Lower leg skin (tissue), 4 donors: Measurements from ENCODE around the gene CD99. TPM values are rescaled to one million over a fixed set of nuclear protein-coding genes. Genes with fewer than 3 reads are reported as not detected.
A peak's percentile ranks its signal among the peaks of the same experiment; 100 is the strongest.

ENCODE experiments used
- DNase-seq, 2 donors: peaks; one replicate each; pipeline ENCODE4 v3.0.0-alpha.2; 2019; ENCODE audit warnings: low spot score in 2 of 2
- H3K4me3 ChIP-seq: fragments of 200-600 bp; sonication (generic); 2 replicates; pipeline ENCODE4 v1.5.1; 2017; ENCODE audit warnings: mild to moderate bottlenecking, low read depth; ENCODE audit not compliant: poor library complexity, severe bottlenecking
- POLR2A ChIP-seq, 2 donors: fragments of 450-650 bp; IDR thresholded peaks; one replicate each; pipeline ENCODE4 v1.6.1; 2016 to 2017; ENCODE audit warnings: antibody characterized with exemption in 2 of 2, mild to moderate bottlenecking in 1 of 2, moderate library complexity in 1 of 2
- WGBS, 2 donors: methylation state at CpG; one replicate each; pipeline ENCODE4 v1.1.5; 2018; 5-methylcytosine and 5-hydroxymethylcytosine counted together
- intact Hi-C: fragments of 100-400 bp; cut with DNase I; formaldehyde crosslinking; loops from one replicate; pipeline ENCODE4 v1.15.0; 2023; ENCODE audit warnings: low total_unique reads
- total RNA-seq, 4 donors: library from RNA; depleted of rRNA; stranded (reverse); fragments of >200 nt; gene quantifications; one replicate each; pipeline ENCODE4 v1.1.0, GENCODE V29; 2016
- TF ChIP-seq, protein P1 (sequence below), 3 donors: fragments of 450-650 bp; IDR thresholded peaks; one replicate each; pipeline ENCODE4 v1.5.1; 2016; ENCODE audit warnings: antibody characterized with exemption in 3 of 3, mild to moderate bottlenecking in 3 of 3, moderate library complexity in 2 of 3

Gene CD99
- total RNA-seq, 4 donors from 2014 or later, result 168 to 384 (median 194) TPM

DNA sequence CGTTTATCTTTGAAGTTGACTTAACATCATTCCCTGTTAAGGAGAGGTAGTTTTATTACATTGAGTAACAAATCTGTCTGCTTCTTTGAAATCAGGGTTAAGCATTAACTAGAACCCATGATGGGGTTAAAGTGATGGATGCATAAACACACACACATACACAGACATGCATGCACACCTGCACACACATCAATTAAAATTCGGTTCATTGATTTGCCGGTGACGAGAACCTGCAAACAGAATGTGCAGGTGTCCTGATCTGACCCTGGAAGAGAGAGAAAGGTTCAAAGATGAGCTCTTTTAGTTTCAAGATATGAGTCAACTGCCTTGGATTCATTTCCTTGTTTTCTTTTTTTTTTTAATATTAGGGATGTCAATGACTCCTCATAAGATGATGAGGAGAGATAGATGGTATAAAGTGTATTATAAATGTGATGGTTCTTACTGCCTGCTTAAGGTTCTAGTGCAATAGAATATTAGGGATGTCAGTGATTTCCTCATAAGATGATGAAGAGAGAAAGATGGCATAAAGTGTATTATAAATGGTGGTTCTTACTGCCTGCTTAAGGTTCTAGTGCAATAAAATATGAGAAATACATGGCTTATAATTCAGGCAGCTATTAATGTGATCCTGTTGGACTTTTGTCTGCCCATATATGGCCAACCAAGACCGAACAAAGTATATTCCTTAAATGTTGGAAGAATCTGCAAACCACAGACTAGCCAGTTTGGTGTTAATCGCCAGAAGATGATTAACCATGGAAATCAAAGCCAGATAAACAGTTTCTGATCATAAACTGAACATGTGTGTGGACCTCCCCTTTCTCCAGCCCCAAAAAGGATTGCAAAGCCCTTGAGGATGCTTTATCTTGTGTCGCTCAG is 14.1 kb upstream of the CD99 start:
- no peak overlapping the region for H3K4me3 ChIP-seq
- no peak for DNase-seq
- intact Hi-C loops, result no loop called here
- WGBS, 2 donors, result 60 to 69% methylated on average over 7 of the region's 7 CpGs
- no peak for TF ChIP-seq POLR2A (IDR thresholded peaks at IDR 0.05)
- TF ChIP-seq, protein P1, sequence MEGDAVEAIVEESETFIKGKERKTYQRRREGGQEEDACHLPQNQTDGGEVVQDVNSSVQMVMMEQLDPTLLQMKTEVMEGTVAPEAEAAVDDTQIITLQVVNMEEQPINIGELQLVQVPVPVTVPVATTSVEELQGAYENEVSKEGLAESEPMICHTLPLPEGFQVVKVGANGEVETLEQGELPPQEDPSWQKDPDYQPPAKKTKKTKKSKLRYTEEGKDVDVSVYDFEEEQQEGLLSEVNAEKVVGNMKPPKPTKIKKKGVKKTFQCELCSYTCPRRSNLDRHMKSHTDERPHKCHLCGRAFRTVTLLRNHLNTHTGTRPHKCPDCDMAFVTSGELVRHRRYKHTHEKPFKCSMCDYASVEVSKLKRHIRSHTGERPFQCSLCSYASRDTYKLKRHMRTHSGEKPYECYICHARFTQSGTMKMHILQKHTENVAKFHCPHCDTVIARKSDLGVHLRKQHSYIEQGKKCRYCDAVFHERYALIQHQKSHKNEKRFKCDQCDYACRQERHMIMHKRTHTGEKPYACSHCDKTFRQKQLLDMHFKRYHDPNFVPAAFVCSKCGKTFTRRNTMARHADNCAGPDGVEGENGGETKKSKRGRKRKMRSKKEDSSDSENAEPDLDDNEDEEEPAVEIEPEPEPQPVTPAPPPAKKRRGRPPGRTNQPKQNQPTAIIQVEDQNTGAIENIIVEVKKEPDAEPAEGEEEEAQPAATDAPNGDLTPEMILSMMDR (IDR thresholded peaks at IDR 0.05), result no peak

GRCh38 chrX:2677764-2678163 is 13.3 kb upstream of the CD99 start:
- intact Hi-C loops, result no loop called here
- DNase-seq, result peak; percentile 69 to 94
- TF ChIP-seq POLR2A (IDR thresholded peaks at IDR 0.05), result no peak
- TF ChIP-seq, protein P1 (IDR thresholded peaks at IDR 0.05), result no peak
- 43 to 48% methylated on average over 10 of the region's 10 CpGs for WGBS, 2 donors
- no peak overlapping the region for H3K4me3 ChIP-seq

GRCh38 chrX:2678583-2678982 is 12.5 kb upstream of the CD99 start:
- intact Hi-C loops, result no loop called here
- no peak for DNase-seq
- 78 to 94% methylated on average over 5 of the region's 5 CpGs for WGBS, 2 donors
- no peak overlapping the region for H3K4me3 ChIP-seq
- TF ChIP-seq, protein P1 (IDR thresholded peaks at IDR 0.05), result no peak
- TF ChIP-seq POLR2A (IDR thresholded peaks at IDR 0.05), result no peak

GRCh38 chrX:2679534-2680485 is 11.3 kb upstream of the CD99 start:
- intact Hi-C loops, result no loop called here
- TF ChIP-seq POLR2A (IDR thresholded peaks at IDR 0.05), result no peak
- TF ChIP-seq, protein P1 (IDR thresholded peaks at IDR 0.05), result no peak
- H3K4me3 ChIP-seq, result no peak overlapping the region
- no peak for DNase-seq
- WGBS, 2 donors, result 76 to 79% methylated on average over 9 of the region's 9 CpGs

- 74 to 94% methylated on average over 6 of the region's 6 CpGs for WGBS, 2 donors
- H3K4me3 ChIP-seq, result no peak overlapping the region
- intact Hi-C loops, result no loop called here
- TF ChIP-seq, protein P1 (IDR thresholded peaks at IDR 0.05), result no peak
- TF ChIP-seq POLR2A (IDR thresholded peaks at IDR 0.05), result no peak
- no peak for DNase-seq
Measured at GRCh38 chrX:2680486-2681348, 10.4 kb upstream of the CD99 start.
